ENCODE results near the gene TAF5.
"Not testable (repeated sequence)": the region's sequence is repeated elsewhere in the genome, so short reads cannot be mapped to it uniquely, and the experiment has no call there.

Gene TAF5

GRCh38 chr10:103415581-103415980, 47.8 kb downstream of the TAF5 start:
- DNase-seq (ENCODE audit: low read depth) = no peak

GRCh38 chr10:103416436-103417147, 48.8 kb downstream of the TAF5 start:
- DNase-seq (ENCODE audit: low read depth) = no peak

GRCh38 chr10:103417148-103417469, 49.3 kb downstream of the TAF5 start:
- DNase-seq (ENCODE audit: low read depth) = not testable (repeated sequence)

GRCh38 chr10:103417601-103418000, 49.8 kb downstream of the TAF5 start:
- DNase-seq (ENCODE audit: low read depth) = no peak

GRCh38 chr10:103419101-103419500, 51.3 kb downstream of the TAF5 start:
- no peak for DNase-seq (ENCODE audit: low read depth)

- no peak for DNase-seq (ENCODE audit: low read depth)
Observed at GRCh38 chr10:103423748-103424147, 56.0 kb downstream of the TAF5 start.

GRCh38 chr10:103427866-103428265, 60.1 kb downstream of the TAF5 start:
- no peak for DNase-seq (ENCODE audit: low read depth)

GRCh38 chr10:103428989-103429643, 61.3 kb downstream of the TAF5 start:
- no peak for DNase-seq (ENCODE audit: low read depth)

GRCh38 chr10:103429647-103430046, 61.9 kb downstream of the TAF5 start:
- no peak for DNase-seq (ENCODE audit: low read depth)

- no peak for DNase-seq (ENCODE audit: low read depth)
Observed at GRCh38 chr10:103431902-103432301, 64.1 kb downstream of the TAF5 start.

GRCh38 chr10:103433858-103434257, 66.1 kb downstream of the TAF5 start:
- no peak for DNase-seq (ENCODE audit: low read depth)

Data from activated T-cell treated with anti-CD3 and anti-CD28 coated beads for 48 hours (primary cell).